ENCODE results near the gene ABHD10.
A peak's percentile ranks its signal among the peaks of the same experiment; 100 is the strongest.

Gene ABHD10

GRCh38 chr3:111970376-111970775 lies 8.4 kb upstream of the ABHD10 start:
- no peak for TF ChIP-seq CTCF (IDR thresholded peaks at IDR 0.05; ENCODE audit: low read depth, low read length)
- no peak for DNase-seq (ENCODE audit: low read depth in 2 of 2)
- no peak overlapping the region for H3K4me3 ChIP-seq (replicated peaks in 1 of 2; ENCODE audit: low read depth in 2 of 2, low read length in 2 of 2)

GRCh38 chr3:111971533-111972130 lies 7.2 kb upstream of the ABHD10 start:
- DNase-seq (ENCODE audit: low read depth in 2 of 2), result no peak
- H3K4me3 ChIP-seq (replicated peaks in 1 of 2; ENCODE audit: low read depth in 2 of 2, low read length in 2 of 2), result no peak overlapping the region
- TF ChIP-seq CTCF (IDR thresholded peaks at IDR 0.05; ENCODE audit: low read depth, low read length), result no peak

- no peak for DNase-seq (ENCODE audit: low read depth in 2 of 2)
- TF ChIP-seq CTCF (IDR thresholded peaks at IDR 0.05; ENCODE audit: low read depth, low read length), result no peak
- no peak overlapping the region for H3K4me3 ChIP-seq (replicated peaks in 1 of 2; ENCODE audit: low read depth in 2 of 2, low read length in 2 of 2)
These were observed 5.9 kb upstream of the ABHD10 start for GRCh38 chr3:111972891-111973290.

GRCh38 chr3:111975131-111975530 lies 3.7 kb upstream of the ABHD10 start:
- TF ChIP-seq CTCF (IDR thresholded peaks at IDR 0.05; ENCODE audit: low read depth, low read length), result no peak
- no peak for DNase-seq (ENCODE audit: low read depth in 2 of 2)
- no peak overlapping the region for H3K4me3 ChIP-seq (replicated peaks in 1 of 2; ENCODE audit: low read depth in 2 of 2, low read length in 2 of 2)

GRCh38 chr3:111976254-111976653 lies 2.6 kb upstream of the ABHD10 start:
- no peak for DNase-seq (ENCODE audit: low read depth in 2 of 2)
- H3K4me3 ChIP-seq (replicated peaks in 1 of 2; ENCODE audit: low read depth in 2 of 2, low read length in 2 of 2), result no peak overlapping the region
- no peak for TF ChIP-seq CTCF (IDR thresholded peaks at IDR 0.05; ENCODE audit: low read depth, low read length)

GRCh38 chr3:111979434-111980038 lies 710 bp downstream of the ABHD10 start:
- peak in 1 of 2 donors; percentile 38 for DNase-seq (ENCODE audit: low read depth in 2 of 2)
- peak overlapping the region; percentile 76 to 86 for H3K4me3 ChIP-seq (replicated peaks in 1 of 2; ENCODE audit: low read depth in 2 of 2, low read length in 2 of 2)

More at GRCh38 chr3:111979434-111980038, 710 bp downstream of the ABHD10 start:
- TF ChIP-seq CTCF (IDR thresholded peaks at IDR 0.05; ENCODE audit: low read depth, low read length), result no peak

Measured in cardiac fibroblast (primary cell).